SK-N-SH treated with all-trans-retinoic acid at 6 μM for 48 hours (cell line): ENCODE results near the gene PALLD.
A peak's percentile ranks its signal among the peaks of the same experiment; 100 is the strongest.

Experiments
- ATAC-seq: fragments of 200-7000 bp; cut with Tn5 transposase; 3 replicates; pipeline ENCODE4 v1.9.1; 2020; ENCODE audit warnings: mild to moderate bottlenecking, moderate library complexity
- BACH2 ChIP-seq: fragments of 250-450 bp; sonication (Bioruptor Pico); IDR thresholded peaks from 2 replicates; pipeline ENCODE4 v1.9.0; 2021; ENCODE audit warnings: mild to moderate bottlenecking, borderline replicate concordance
- CSDC2 ChIP-seq: fragments of 250-450 bp; sonication (Bioruptor Pico); IDR thresholded peaks from 2 replicates; pipeline ENCODE4 v1.5.0; 2020; ENCODE audit warnings: mild to moderate bottlenecking, moderate library complexity
- PPARA ChIP-seq: fragments of 250-450 bp; sonication (Bioruptor Pico); IDR thresholded peaks from 2 replicates; pipeline ENCODE4 v1.5.0; 2020; ENCODE audit warnings: mild to moderate bottlenecking, borderline replicate concordance
- RARB ChIP-seq: fragments of 250-450 bp; sonication (Bioruptor Pico); IDR thresholded peaks from 2 replicates; pipeline ENCODE4 v1.8.0; 2021; ENCODE audit warnings: mild to moderate bottlenecking, moderate library complexity
- TCF4 ChIP-seq: fragments of 250-450 bp; sonication (Bioruptor Pico); IDR thresholded peaks from 2 replicates; pipeline ENCODE4 v1.8.0; 2021; ENCODE audit warnings: mild to moderate bottlenecking, moderate library complexity, borderline replicate concordance
- ZC3H10 ChIP-seq: fragments of 250-450 bp; sonication (Bioruptor Pico); IDR thresholded peaks from 2 replicates; pipeline ENCODE4 v1.5.1; 2021; ENCODE audit warnings: mild to moderate bottlenecking, moderate library complexity
- ZFP30 ChIP-seq: fragments of 450-650 bp; formaldehyde crosslinking; IDR thresholded peaks from 2 replicates; pipeline ENCODE4 v1.5.0; 2022; ENCODE audit warnings: mild to moderate bottlenecking, moderate library complexity
- ZNF565 ChIP-seq: fragments of 450-650 bp; formaldehyde crosslinking; conservative IDR thresholded peaks from 2 replicates; pipeline ENCODE4 v1.5.0; 2020; ENCODE audit warnings: low read depth, mild to moderate bottlenecking, moderate library complexity
- ZNF70 ChIP-seq: fragments of 450-650 bp; formaldehyde crosslinking; IDR thresholded peaks from 2 replicates; pipeline ENCODE4 v1.5.0; 2020; ENCODE audit warnings: mild to moderate bottlenecking, moderate library complexity
- ZNF8 ChIP-seq: fragments of 450-650 bp; formaldehyde crosslinking; IDR thresholded peaks from 2 replicates; pipeline ENCODE4 v1.5.0; 2020; ENCODE audit warnings: mild to moderate bottlenecking, moderate library complexity
- TF ChIP-seq, protein P1 (sequence below): fragments of 250-450 bp; sonication (Bioruptor Pico); IDR thresholded peaks from 2 replicates; pipeline ENCODE4 v1.5.1; 2020; ENCODE audit warnings: low read depth, mild to moderate bottlenecking, moderate library complexity
- TF ChIP-seq, protein P2 (sequence below): fragments of 250-450 bp; sonication (Bioruptor Pico); IDR thresholded peaks from 2 replicates; pipeline ENCODE4 v1.5.1; 2021; ENCODE audit warnings: mild to moderate bottlenecking, moderate library complexity
- TF ChIP-seq, protein P3 (sequence below): fragments of 250-450 bp; sonication (Bioruptor Pico); IDR thresholded peaks from 2 replicates; pipeline ENCODE4 v1.8.0; 2020; ENCODE audit warnings: mild to moderate bottlenecking, moderate library complexity, borderline replicate concordance
- TF ChIP-seq, protein P4 (sequence below): fragments of 250-450 bp; sonication (Bioruptor Pico); IDR thresholded peaks from 2 replicates; pipeline ENCODE4 v1.8.0; 2021; ENCODE audit warnings: low read depth, mild to moderate bottlenecking, moderate library complexity, borderline replicate concordance
- TF ChIP-seq, protein P5 (sequence below): fragments of 250-450 bp; sonication (Bioruptor Pico); IDR thresholded peaks from 2 replicates; pipeline ENCODE4 v1.5.0; 2020; ENCODE audit warnings: mild to moderate bottlenecking, moderate library complexity

PALLD gene

DNA sequence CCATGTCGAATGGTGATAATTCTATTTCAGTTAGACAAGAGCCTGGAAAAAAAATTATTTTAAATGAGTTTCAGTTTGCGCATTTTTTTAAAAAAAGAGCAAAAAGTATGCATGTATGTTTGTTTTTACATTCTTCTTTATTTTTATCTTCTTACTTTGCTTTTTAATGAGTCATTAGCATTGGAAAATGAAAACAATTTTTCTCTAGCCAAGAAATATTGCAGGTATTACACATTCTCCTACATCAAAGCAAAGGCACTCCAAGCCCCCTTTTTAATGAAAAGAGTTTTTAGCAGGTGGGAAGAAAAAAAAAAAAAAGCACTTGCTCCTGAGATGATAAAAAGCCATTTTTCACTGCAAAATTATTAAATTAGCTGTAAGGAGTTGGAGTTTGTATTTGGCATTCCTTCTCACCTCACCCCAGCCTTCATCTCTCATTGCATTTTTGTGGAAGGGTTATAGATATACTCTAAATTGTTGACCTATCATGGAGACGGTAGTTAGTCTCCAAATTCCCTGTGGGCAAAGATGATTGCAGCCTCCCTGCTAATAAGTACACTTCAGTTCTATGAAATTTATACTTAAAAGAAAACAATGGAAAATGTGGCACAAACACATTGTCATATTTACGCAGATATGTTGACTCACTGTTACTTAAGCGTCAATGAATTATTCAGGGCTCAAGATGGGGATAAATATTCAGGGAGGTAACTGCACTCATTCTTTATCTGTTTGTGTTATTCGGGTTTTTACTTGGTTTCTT, 43.8 kb downstream of the PALLD start:
- TF ChIP-seq, protein P1, sequence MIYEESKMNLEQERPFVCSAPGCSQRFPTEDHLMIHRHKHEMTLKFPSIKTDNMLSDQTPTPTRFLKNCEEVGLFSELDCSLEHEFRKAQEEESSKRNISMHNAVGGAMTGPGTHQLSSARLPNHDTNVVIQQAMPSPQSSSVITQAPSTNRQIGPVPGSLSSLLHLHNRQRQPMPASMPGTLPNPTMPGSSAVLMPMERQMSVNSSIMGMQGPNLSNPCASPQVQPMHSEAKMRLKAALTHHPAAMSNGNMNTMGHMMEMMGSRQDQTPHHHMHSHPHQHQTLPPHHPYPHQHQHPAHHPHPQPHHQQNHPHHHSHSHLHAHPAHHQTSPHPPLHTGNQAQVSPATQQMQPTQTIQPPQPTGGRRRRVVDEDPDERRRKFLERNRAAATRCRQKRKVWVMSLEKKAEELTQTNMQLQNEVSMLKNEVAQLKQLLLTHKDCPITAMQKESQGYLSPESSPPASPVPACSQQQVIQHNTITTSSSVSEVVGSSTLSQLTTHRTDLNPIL (CRISPR knock-in tag), result no peak
- TF ChIP-seq, protein P2, sequence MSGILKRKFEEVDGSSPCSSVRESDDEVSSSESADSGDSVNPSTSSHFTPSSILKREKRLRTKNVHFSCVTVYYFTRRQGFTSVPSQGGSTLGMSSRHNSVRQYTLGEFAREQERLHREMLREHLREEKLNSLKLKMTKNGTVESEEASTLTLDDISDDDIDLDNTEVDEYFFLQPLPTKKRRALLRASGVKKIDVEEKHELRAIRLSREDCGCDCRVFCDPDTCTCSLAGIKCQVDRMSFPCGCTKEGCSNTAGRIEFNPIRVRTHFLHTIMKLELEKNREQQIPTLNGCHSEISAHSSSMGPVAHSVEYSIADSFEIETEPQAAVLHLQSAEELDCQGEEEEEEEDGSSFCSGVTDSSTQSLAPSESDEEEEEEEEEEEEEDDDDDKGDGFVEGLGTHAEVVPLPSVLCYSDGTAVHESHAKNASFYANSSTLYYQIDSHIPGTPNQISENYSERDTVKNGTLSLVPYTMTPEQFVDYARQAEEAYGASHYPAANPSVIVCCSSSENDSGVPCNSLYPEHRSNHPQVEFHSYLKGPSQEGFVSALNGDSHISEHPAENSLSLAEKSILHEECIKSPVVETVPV (CRISPR knock-in tag), result no peak
- TF ChIP-seq, protein P3, sequence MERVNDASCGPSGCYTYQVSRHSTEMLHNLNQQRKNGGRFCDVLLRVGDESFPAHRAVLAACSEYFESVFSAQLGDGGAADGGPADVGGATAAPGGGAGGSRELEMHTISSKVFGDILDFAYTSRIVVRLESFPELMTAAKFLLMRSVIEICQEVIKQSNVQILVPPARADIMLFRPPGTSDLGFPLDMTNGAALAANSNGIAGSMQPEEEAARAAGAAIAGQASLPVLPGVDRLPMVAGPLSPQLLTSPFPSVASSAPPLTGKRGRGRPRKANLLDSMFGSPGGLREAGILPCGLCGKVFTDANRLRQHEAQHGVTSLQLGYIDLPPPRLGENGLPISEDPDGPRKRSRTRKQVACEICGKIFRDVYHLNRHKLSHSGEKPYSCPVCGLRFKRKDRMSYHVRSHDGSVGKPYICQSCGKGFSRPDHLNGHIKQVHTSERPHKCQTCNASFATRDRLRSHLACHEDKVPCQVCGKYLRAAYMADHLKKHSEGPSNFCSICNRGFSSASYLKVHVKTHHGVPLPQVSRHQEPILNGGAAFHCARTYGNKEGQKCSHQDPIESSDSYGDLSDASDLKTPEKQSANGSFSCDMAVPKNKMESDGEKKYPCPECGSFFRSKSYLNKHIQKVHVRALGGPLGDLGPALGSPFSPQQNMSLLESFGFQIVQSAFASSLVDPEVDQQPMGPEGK (CRISPR knock-in tag), result no peak
- TF ChIP-seq, protein P4, sequence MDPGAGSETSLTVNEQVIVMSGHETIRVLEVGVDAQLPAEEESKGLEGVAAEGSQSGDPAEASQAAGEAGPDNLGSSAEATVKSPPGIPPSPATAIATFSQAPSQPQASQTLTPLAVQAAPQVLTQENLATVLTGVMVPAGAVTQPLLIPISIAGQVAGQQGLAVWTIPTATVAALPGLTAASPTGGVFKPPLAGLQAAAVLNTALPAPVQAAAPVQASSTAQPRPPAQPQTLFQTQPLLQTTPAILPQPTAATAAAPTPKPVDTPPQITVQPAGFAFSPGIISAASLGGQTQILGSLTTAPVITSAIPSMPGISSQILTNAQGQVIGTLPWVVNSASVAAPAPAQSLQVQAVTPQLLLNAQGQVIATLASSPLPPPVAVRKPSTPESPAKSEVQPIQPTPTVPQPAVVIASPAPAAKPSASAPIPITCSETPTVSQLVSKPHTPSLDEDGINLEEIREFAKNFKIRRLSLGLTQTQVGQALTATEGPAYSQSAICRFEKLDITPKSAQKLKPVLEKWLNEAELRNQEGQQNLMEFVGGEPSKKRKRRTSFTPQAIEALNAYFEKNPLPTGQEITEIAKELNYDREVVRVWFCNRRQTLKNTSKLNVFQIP (CRISPR knock-in tag), result no peak
- TF ChIP-seq RARB (no peak), ZC3H10 (no peak), ZNF70 (no peak), CSDC2 (CRISPR knock-in tag) (no peak), ZNF8 (no peak), PPARA (CRISPR knock-in tag) (no peak), ZNF565 (CRISPR knock-in tag) (no peak)
- ATAC-seq, result no peak; the same call in 2 of the 3 replicates

DNA sequence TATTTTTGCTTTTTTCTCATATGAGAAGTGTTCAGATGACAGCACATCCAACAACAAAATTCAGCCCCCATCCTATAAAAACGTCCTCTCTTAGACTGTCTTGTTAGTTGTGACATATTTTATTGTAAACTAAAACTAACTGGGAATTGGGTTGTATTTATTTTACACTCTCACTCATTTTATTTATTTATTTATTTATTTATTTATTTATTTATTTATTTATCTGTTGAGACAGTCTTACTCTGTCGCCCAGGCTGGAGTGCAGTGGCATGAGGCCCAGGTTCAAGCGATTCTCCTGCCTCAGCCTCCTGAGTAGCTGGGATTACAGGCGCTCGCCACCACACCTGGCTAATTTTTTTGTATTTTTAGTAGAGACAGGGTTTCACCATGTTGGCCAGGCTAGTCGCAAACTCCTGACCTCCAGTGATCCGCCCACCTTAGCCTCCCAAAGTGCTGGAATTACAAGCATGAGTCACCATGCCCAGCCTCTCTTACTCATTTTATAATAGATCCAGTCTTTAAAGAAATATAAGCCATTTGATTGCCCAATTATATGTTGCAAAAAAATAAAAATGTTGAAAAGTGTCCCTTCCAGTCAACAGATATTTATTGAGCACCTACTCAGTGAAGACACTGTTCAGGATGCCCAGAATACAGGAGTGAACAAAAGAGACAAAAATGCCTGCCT, 44.6 kb downstream of the PALLD start:
- no peak for TF ChIP-seq CSDC2 (CRISPR knock-in tag)
- TF ChIP-seq ZFP30 (CRISPR knock-in tag), result no peak
- TF ChIP-seq, protein P2 (CRISPR knock-in tag), result no peak
- no peak for TF ChIP-seq ZNF70
- no peak for TF ChIP-seq ZC3H10
- no peak for TF ChIP-seq BACH2 (CRISPR knock-in tag)
- TF ChIP-seq, protein P1 (CRISPR knock-in tag), result no peak
- ATAC-seq, result peak; percentile 63

DNA sequence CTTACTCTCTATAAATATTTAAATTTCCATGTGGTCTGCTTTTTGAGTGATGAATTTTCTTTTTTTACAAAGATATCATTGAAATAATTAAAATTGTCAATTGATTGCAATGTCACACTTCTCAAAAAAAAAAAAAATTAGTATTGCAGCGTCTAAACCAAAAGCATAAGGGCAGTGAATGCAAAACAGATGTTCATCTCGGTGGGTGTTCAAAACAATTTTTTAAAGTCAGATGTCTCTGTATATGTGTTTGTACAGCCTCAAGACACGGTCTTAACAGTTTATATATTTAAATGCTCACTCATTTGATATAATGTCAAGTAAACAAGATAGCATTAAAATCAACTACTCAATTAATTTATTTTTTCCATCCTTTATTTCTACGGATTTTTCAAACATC, 52.3 kb downstream of the PALLD start:
- ATAC-seq, result peak; percentile 32; the same call in 2 of the 3 replicates
- TF ChIP-seq ZNF8, result no peak
- TF ChIP-seq ZC3H10, result no peak
- TF ChIP-seq PPARA (CRISPR knock-in tag), result no peak

DNA sequence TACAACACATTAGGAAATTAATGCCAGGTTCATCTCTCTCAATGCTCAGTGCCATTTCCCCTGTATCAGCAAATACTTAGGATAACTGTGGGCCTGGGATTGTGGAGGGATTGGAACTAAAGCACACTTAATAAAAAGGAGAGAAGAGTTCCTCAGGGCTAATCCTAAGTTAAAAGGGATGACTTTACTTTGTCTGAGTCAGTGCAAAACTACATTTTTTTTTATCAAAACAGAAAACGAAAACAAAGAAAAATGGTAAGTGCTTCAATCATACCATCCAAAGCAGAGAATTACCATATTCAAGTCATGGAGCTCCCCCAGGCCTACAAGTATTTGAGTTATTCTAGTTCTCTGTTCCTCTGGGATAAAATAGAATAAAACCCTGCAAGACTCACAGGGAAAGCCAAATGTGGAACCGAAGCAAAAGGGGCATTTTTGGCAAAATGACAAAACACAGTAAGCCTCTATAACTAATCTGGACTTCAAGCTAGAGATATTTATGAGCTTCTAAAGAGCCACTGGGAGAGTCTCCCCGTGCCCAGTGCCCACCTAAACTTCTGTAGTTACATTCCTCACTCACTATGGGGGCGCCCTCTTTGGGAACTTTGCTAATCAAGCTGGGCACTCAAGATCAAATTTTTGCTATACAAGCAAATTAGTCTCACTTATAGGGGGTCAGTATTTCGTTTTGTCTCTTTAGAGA, 53.4 kb downstream of the PALLD start:
- ATAC-seq, result peak; percentile 50
- TF ChIP-seq ZFP30 (CRISPR knock-in tag) (no peak), CSDC2 (CRISPR knock-in tag) (no peak), ZNF565 (CRISPR knock-in tag) (no peak), PPARA (CRISPR knock-in tag) (no peak), TCF4 (CRISPR knock-in tag) (no peak)
- TF ChIP-seq, protein P5, sequence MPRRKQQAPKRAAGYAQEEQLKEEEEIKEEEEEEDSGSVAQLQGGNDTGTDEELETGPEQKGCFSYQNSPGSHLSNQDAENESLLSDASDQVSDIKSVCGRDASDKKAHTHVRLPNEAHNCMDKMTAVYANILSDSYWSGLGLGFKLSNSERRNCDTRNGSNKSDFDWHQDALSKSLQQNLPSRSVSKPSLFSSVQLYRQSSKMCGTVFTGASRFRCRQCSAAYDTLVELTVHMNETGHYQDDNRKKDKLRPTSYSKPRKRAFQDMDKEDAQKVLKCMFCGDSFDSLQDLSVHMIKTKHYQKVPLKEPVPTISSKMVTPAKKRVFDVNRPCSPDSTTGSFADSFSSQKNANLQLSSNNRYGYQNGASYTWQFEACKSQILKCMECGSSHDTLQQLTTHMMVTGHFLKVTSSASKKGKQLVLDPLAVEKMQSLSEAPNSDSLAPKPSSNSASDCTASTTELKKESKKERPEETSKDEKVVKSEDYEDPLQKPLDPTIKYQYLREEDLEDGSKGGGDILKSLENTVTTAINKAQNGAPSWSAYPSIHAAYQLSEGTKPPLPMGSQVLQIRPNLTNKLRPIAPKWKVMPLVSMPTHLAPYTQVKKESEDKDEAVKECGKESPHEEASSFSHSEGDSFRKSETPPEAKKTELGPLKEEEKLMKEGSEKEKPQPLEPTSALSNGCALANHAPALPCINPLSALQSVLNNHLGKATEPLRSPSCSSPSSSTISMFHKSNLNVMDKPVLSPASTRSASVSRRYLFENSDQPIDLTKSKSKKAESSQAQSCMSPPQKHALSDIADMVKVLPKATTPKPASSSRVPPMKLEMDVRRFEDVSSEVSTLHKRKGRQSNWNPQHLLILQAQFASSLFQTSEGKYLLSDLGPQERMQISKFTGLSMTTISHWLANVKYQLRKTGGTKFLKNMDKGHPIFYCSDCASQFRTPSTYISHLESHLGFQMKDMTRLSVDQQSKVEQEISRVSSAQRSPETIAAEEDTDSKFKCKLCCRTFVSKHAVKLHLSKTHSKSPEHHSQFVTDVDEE (CRISPR knock-in tag), result no peak
- TF ChIP-seq, protein P4 (CRISPR knock-in tag), result no peak
- TF ChIP-seq, protein P2 (CRISPR knock-in tag), result no peak
